Occipital lobe (tissue), 2 donors: ENCODE results near the gene GAK. TPM values are rescaled to one million over a fixed set of nuclear protein-coding genes. Genes with fewer than 3 reads are reported as not detected.
"Not testable (repeated sequence)": the region's sequence is repeated elsewhere in the genome, so short reads cannot be mapped to it uniquely, and the experiment has no call there.

Source experiments
- DNase-seq: peaks from one replicate; lab custom pipeline; 2025; lab: John Stamatoyannopoulos, UW
- total RNA-seq: library from RNA; depleted of rRNA; stranded (reverse); fragments of >200 nt; gene quantifications from one replicate; pipeline ENCODE4 v1.2.3, GENCODE V29; 2014

Gene GAK
- total RNA-seq, 1 donor from 2014 or later = 45.2 TPM

DNA sequence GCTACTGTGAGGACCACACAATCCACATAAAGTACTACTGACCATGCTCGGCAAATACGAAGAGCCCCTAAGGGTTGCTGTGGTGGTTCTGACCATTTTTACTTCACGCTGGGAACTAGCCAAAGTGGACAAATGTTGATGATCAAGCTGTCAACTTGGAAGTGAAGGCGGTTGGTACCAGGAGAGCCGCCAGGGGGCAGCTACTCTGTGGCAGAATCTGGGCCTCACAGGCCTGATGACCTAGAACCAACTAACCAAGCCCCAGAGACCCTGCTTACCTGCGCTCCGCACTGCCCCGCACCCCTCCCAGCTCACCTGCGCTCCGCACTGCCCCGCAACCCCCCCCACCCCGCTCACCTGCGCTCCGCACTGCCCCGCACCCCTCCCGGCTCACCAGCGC is 5.6 kb downstream of the GAK start:
- DNase-seq = no peak

GRCh38 chr4:925771-926500 is 6.2 kb downstream of the GAK start:
- no peak for DNase-seq

GRCh38 chr4:925171-925570 is 6.9 kb downstream of the GAK start:
- DNase-seq = no peak

GRCh38 chr4:924107-925096 is 7.7 kb downstream of the GAK start:
- DNase-seq = no peak

- DNase-seq = no peak
These were observed 10.2 kb downstream of the GAK start for GRCh38 chr4:921830-922331.

- not testable (repeated sequence) for DNase-seq
These were observed 13.0 kb downstream of the GAK start for GRCh38 chr4:919004-919680.

- DNase-seq = not testable (repeated sequence)
These were observed 13.5 kb downstream of the GAK start for GRCh38 chr4:918591-918990.

GRCh38 chr4:917992-918391 is 14.1 kb downstream of the GAK start:
- DNase-seq = no peak

DNA sequence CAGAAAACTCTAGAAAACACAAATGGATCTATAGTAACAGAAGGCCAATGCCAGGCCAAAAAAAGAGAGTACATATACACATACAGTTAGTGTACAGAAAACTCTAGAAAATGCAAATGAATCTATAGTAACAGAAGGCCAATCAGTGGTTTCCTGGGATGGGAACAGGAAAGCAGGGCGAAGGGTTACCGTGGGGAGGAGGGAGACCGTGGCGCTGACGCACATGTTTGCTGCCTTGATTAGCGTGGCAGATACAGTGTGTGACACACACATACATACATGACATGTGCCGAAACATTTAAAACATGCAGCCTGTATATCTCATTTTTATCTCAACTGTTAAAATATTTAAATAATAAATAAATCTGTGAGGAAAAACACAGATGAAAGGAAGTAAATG is 14.7 kb downstream of the GAK start:
- no peak for DNase-seq

- no peak for DNase-seq
These were observed 16.5 kb downstream of the GAK start for GRCh38 chr4:915595-915994.

DNA sequence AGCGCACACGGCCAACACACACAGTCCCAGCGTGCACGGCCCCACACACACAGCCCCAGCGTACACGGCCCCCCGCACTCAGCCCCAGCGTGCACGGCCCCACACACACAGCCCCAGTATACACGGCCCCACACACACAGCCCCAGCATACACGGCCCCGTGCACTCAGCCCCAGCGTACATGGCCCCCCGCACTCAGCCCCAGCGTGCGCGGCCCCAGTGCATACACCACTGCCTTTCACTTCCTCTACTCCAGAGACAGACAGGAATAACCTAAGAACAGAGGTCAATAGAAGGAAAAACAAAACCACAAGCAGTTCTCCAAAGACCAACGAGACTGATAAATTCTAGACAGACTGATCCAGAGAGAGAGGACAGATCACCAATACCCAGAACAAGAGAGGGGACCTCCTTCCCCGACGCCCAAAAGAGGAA is 17.1 kb downstream of the GAK start:
- no peak for DNase-seq

GRCh38 chr4:914531-914930 is 17.6 kb downstream of the GAK start:
- DNase-seq = no peak

DNA sequence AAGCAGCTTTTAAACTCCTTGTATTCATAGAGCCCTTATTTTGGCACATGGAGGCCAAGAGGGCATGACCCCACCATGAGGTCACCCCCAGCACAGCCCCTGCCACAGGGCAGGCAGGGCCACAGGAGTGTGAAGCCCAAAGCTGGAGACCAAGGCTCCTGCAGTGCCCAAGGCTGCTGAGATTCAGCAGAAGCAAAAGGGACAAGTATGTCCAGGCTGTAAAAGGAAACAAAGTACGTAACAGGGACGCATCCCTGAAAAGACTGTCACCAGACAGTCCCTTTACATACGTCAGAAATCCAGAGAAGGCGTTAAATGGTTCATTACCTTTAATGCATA is 18.9 kb downstream of the GAK start:
- no peak for DNase-seq

DNA sequence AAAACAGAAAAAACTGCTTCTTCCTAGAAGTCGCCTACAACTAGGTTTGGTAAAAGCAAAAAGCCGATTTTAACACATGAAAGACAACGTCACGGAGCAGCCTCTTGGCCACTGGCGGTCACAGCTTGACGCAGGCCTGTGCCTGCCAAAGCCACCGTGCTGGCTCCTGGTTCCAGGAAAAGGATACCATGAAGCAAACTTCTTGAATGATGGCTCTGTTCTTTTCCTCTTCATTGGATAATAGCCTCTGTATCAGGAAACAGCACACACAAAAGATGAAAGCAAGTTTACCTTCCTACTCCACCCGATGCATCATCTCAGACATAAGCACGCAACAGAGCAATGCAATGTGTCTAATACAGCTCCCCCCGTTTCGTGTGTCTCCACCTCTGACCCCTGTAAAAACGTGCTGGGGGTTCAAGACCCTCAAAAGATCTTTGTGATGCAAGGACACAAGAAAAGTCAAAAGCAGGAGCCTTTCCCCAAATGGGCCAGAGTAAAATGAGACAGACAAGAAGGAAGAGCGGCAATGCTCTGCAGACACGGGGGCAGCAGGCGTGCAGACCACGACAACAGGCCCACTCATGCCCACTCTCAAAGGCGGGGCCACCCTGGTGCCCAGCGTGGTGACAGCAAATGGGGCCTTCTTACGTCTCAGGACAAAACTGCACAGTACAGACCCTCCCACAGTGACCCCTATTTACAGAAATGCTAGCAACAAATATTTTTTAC is 19.4 kb downstream of the GAK start:
- DNase-seq = no peak

DNA sequence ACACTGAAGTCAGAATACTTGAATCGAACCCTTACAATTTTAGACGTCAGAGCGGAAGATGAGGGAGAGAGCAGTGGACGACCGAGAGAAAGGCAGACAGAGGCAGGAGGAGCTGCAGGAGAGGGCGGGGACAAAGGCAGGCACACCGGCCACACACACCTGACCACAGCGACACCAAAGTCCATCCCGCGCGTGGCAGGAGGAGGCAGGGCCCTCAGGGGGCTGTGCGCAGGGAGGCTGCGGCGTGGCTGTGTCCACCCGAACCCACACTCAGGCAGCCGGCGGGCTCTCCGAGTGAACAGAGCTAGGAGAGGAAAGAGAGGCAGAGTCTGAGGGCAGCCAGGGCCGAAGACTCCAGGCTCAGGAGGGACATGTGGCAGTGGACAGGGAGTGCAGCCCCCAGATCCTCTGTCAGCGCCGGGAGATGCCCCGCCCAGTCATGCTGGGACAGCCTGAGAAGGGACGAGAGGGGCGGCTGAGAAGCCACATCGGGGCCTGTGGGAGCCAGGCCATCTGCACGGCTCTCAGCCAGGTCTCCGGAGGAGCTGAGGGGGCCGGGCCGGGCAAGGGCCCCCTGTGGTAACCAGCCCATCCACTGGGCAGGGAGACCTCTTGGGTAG is 20.1 kb downstream of the GAK start:
- no peak for DNase-seq

- no peak for DNase-seq
These were observed 20.8 kb downstream of the GAK start for GRCh38 chr4:911221-911751.

- no peak for DNase-seq
These were observed 21.6 kb downstream of the GAK start for GRCh38 chr4:910366-911091.

GRCh38 chr4:909821-910220 is 22.3 kb downstream of the GAK start:
- DNase-seq = no peak

DNA sequence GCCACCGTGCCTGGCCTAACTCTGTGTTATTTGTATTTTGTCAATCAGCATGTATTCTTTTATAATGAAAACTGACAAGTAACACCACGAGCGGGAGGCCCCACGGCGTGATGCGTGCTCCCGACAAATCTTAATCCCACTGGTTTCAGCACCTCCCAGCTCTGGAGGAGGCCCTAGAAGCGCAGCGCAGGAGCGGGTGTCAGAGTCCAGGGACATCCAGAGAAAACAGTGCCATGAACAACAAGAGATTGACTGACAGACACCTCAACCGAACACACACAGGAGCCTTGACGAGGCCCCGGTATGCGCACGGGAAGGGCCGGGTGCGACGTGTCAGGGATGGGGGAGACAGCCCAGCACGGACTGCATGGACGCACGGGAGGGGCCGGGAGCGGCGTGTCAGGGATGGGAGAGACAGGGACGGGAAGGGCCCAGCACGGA is 23.0 kb downstream of the GAK start:
- DNase-seq = no peak
